ENCODE data around the gene VSIG8.

Gene VSIG8

DNA sequence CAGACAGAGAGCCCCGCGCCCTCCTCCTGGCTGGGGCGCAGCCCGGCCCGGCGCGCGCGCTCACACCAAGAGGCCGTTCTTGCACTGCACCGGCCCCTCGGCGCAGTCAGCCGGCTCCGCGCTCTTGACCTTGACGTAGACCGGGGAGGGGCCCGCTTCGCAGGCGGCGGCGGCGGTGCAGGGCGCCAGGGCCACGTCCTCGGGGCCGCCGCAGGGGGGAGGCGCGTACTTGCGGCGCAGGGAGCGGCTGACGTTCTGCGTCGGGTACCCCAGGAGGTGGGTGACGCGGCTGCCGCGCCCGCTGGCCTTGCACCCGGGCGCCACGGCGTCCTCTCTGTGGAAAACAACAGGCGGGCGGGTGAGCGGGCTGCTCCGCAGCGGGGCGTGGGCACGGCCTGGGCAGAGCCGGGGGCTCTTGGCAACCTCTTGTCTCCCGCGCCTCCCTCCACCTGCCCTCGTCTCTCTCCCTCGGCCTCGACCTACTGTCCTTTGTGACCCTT lies 7.7 kb downstream of the VSIG8 start:
- peak; percentile 91 for DNase-seq

DNA sequence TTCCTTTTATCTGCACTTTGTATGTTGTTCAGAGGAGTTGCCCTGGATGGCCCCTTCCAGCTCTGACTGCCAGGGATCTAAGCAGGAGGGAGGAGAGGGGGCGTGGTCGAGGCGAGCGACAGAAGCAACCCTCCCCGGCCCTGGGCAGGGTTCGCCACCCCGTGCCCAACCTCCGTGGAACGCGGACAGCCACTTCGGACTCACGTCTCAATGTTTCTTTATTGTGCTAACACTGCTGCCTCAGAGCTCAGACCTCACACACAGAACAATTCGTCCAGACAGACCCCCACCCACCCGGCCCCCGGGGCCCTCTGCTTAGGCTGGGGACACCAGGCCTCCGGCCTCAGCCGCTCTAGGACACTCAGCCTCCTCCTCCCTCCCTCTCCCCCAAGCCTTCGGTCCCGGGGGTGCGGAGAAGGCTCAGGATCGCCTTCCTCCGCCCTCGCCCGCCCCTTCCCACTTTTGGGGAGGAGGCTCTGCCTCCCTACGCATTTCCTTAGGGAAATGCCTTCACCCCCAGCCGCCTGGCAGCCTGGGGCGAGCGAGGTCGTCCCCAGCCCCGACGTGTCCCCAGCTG lies 8.3 kb downstream of the VSIG8 start:
- DNase-seq: peak; percentile 77

DNA sequence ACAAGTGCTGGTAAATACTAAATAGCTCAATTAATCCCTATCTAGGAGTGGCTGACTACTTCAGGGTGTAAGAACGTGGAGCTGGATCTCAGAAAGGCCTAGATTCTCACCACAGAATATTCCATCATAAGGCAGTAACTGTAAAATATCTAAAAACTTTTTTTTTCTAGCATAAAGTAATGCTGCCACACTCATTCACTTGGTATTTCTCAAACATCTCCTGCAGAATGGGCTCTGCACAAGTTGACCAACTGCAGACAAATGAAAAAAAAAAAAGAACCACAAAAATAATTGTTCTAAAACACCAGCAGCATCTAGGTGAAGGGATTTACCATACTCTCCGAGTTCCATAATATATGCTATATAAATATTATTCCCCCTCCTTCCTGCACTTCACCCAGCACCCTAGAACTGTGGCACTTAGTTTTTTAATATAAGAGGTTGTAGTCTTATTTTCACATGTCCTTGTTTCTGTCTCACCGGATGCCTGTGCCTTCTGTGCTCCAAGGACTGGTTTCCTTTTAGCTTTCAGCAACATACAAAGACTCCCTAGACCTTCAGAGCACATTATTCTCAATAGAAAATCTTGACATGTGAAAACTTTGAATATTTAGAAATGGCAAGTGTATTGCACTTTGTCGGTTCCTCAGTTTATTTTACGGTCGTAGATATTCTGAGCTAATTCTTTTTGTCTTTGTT lies 8.9 kb downstream of the VSIG8 start:
- no peak for DNase-seq

DNA sequence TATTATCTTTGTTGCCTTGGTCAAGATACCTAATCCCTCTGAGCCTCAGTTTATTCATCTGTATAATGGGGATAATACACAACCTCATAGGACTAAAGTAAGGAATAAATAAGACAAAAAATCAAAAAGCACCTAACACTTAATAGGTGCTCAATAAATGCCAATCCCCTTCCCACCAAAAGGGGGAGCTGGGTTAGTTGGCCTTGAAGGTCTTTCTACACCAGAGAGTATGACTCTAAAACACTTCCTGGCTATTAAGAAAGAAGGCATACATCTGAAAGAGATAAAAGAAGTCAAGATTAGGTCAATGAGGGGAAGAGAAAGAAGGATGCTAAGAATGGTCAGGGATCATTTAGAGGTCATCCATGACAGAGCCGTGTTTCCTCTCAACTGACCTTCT lies 11.1 kb downstream of the VSIG8 start:
- no peak for DNase-seq

DNA sequence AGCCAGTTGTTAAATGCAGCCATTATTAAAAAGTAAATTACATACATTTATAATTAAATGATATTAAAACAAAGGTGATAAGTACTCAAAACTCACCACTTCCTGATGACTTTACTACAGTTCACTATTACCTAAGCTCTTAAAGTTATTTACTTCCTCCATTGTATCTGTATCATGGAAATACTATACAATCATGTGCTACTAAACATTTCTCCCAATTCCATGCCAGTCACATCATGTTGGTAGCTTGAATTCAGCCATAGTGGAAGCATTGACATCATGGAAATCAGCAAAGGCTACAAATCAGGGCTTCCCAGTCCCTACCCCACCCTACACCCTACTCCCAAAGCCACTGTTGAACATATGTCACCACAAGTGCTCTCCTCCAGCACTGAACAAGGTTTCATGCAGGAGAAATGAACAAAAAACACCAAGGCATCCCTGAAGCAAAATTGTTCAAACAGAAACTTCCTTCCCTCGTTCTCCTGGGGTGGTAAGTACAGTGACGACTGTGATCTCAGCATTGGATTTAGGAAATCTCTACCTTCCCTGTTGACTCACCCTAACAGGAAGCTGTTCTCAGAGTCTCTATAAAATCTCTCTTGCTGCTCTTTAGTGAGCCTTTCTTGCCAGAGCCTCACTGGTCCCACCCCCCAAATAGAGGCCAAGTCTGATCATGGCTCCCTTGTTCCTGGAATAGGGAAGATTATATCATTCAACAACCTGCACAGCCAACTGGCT lies 12.7 kb downstream of the VSIG8 start:
- peak; percentile 5 for DNase-seq

DNA sequence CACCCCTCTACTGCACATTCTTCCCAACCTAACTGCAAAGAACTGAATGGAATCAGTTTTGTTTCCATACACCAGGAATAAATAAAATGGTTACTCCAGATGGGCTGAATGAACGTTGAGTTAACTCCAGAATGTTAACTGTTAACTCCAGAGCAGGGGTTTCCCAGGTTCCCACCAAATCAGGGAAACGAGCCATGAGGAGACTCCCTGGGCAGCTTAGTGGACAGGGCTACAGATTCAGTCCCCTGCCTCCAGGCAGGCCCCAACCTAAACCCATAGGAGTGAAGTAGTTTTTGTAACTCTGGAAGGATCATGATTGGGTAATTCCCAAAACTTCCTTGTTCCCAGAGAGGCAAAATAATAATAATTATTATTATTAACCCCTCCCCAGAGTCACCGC lies 14.1 kb downstream of the VSIG8 start:
- DNase-seq: no peak

DNA sequence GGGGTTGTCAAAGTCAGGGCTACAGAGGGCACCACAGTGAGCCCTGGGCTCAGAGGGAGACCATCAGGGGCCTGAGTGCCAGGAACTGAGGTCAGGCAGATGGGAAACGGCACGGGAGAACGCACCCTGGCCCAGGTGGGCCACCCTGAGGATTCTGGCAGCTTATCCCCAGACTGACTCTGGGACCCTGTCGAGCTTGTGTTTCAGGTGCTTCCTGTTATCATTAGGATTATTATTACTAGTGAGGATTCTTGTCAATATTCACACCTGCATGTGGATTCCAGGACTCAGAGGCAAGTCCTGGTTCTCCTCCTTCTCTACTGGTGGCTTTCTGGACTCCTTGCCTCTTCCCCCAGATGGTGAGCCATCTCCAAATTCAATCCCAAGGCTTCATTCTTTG lies 15.2 kb downstream of the VSIG8 start:
- DNase-seq: no peak

DNA sequence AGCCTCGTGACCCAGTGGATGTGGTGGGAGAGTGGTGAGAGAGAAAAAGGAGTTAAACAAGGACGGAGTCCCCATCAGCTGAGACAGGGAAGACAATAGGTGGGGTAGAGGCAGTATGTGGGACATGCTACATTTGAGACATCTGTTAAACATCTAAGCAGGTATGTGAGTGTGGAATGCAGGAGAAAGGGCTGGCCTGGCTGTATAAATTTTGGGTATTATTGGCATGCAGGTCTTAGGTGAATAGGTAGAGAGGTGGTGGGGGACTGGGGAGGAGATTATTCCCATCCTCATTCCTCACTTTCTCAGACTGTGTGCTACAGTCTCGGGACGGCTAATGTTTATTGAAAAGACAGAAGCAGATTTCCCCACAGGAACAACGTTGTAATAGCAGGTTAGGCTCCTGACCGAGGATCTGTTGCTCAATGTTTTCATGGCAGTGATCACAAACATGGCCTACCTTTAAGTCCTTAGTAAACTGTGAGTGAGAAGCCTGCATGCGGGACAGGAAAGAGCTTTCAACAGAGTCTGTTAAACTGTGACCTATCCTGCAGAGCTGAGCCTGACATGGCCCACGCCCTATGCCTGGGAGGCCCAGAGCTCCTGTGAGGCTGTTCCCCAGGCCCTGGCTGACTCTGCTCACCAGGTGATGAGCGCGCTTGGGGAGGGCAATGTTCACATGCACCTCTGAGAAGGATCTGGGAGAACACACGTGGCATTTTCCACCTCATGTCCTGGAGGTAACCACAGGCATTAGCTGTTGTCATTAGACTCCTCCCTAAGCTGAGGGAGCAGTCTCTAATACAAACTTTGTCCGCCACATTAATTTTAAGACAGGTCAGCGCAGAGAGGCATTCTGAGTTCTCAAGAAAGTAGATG lies 16.5 kb downstream of the VSIG8 start:
- DNase-seq: no peak

DNA sequence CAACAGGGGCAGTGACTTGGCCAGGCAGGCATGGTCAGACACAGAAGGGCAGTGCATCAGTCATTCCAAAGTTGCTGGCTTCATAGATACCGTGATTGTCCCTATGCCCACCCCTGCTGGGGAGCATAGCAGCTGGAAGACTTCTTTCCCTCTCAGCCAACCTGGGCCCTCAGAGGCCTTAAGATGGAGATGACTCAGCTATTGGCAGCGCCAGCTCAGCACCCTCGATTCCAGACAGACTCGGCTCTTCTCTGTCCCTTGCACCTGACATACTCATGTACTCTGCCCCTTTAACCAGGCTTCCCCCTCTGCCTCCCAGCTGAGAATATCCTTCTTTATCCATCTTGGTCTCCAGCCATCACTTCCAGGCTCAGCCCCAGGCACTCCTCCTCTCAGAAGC lies 19.0 kb downstream of the VSIG8 start:
- DNase-seq: no peak

DNA sequence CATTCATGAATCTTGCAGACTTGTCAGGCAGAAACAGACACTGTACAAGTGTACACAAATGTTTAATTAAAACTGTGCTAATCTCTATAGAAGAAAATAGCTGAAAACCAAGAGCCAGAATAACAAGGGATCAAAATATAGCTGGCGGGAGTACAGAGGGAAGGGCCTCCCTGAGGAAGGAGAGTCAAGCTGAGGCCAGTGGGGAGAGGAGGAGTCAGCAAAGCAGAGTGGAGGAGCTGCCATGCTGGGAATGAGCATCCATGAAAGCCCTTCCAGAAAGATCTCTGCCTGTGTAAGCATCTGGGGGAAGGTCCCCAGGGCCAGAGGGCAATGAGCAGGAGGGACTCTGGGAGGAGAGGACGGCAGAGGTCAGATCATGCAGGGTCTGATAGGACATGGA lies 20.7 kb downstream of the VSIG8 start:
- DNase-seq: peak; percentile 50

DNA sequence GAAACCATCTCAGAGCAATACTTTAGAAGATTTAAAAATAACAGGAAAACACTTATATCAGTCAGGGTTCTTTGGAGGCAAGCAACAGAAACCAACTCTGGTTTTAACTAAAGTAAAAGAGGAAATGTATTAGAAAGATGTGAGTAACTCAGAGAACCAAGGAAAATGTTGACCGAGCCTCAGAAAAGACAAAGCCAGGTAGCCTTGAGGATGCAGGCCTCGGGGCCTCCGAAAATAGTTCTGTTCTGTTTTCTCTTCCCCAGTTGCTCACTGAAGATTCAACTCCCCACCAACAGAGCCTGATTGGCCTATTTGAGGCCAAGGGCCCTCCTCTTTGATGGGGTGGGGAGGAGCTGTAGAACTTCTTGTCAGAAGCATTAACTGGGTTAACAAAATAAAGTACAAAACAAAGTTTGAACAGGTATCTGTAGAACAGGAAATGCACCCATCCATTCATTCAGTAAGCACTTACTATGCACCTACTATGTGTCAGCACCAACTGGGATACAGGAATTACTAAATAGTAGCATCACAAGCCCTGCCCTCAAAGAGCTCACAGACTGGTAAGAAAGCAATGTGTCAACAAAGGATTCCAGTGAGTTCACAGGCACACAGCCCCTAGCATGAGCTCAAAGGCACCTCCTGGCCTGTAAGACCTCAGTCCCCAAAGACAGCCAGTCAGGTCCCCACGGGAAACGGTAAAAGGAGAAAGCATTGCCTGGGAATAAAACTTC lies 23.2 kb downstream of the VSIG8 start:
- peak; percentile 7 for DNase-seq

DNA sequence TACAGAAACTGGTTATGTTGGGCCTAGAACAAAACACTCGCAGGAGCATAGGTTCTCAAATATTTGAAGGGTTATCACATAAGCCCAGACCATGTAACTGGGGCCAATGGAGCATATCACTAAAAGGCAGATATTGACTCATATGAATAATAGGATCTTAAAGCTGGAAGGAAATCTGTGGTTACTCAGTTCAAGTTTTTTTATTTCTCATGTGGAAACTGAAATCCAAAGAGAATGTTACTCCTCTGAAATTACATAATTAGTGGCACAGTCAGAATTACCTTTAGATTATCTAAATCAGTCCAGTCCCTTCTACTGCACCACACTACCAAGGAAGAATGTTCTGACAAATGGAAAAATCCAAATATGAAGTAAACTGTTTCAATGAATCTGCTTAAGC lies 23.7 kb downstream of the VSIG8 start:
- no peak for DNase-seq

DNA sequence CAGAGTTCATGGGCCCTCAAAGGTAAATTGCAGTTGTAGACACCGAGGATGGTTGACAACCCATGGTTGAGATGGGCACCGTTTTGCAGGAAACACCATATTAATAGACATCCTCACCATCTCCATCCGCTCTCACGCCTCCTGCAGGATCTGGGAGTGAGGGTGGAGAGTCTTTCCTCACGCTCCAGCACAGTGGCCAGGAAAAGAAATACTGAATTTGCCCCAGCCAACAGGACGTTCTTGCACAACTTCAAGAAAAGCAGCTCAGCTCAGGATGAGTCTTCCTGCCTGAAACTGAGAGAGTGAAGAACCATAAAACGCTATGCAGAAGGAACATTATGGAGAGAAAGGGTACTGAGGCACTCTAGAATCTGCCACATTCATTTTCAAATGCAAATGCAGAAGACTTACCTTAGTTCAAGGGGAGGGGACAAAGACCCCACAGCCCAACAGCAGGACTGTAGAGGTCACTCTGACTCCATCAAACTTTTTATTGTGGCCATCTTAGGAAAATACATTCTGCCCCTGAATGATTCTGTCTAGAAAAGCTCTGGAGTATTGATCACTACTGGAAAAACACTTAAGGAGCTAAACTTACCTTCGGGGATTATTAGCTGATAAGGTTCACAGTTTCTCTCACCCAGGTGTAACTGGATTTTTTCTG lies 26.5 kb downstream of the VSIG8 start:
- DNase-seq: no peak

DNA sequence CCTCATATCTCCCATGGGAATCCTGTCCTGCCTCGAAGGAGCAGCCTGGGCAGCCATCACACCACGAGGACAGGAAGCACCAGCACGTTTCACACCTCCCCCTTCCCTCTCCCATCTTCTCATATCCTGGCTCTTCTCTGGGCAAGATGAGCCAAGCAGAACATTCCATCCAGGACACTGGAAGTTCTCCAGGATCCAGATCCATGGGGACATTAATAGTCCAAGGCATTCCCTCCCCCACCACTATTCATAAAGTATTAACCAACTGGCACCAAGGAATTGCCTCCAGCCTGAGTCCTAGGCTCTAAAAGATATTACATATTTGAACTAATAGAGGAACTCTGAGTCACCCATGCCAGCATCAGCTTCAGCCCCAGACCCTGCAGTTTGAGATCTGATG lies 27.1 kb downstream of the VSIG8 start:
- DNase-seq: peak; percentile 7

DNA sequence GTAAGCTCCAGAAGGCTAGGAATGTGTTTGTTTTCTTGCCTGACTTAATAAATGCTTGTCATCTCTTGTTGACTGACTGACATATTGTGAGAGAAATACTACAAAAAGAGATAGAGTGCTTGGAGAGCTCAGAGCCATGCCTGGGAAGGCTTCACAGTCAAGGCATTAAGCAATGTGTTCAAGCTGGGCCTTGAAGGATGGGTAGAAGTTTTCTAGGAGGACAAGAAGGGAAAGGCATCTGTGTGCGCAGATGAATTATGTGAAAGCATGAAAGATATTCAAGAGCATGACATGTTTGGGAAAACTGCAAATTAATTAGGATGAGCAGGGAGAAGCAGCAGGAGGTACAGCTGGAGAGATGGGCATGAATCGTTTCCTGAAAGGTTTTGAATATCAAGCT lies 30.1 kb downstream of the VSIG8 start:
- no peak for DNase-seq

DNA sequence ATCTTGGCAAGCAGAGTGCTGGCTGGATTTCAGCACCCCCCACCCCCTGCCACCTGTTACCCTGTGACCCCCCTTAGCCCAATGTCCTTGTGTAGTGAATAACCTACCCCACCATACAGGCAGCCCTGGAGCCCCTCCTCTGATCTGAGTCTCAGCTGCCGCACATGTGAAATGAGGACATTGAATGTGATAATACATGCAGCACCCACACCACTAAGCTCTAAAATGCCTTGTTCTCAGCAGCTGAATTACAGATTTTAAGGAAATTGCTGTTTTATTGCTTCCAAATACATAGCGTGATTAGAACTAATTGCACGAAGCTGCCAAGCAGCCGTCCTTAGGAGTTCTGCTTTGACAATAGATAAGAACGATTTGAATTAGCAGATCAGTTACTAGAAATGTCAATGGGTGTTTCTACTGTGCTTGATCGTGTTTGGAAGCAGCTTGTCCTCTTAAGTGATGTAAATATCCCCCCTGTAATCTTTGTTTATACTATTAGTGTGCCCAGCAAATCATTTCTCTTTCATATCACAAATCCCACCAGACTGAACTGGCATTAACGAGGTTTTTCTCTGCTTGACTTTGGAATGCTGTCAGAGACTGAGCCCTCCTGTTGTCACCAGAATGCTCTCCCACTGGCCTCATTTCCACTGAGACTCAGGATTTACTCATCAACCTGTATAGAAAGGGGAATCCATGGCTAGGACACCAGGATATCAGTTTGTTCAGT lies 30.9 kb downstream of the VSIG8 start:
- no peak for DNase-seq

DNA sequence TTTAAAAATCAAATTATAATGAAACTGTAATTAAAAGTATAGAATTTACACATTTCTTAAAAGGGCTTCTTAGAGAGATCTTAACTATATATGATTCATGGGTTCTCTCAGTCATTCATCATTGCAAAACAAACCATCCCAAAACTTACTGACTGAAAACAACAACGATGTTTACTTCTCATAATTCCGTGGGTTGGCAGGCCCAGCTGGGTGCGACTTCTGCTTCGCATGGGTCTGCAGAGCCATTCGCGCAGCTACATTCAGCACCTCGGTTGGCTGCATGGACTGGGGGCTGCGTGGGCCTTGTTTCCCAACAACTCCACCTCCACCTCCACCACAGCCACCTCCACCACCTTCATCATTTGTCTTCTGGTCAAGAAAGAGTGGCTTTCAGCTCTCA lies 31.7 kb downstream of the VSIG8 start:
- DNase-seq: no peak

DNA sequence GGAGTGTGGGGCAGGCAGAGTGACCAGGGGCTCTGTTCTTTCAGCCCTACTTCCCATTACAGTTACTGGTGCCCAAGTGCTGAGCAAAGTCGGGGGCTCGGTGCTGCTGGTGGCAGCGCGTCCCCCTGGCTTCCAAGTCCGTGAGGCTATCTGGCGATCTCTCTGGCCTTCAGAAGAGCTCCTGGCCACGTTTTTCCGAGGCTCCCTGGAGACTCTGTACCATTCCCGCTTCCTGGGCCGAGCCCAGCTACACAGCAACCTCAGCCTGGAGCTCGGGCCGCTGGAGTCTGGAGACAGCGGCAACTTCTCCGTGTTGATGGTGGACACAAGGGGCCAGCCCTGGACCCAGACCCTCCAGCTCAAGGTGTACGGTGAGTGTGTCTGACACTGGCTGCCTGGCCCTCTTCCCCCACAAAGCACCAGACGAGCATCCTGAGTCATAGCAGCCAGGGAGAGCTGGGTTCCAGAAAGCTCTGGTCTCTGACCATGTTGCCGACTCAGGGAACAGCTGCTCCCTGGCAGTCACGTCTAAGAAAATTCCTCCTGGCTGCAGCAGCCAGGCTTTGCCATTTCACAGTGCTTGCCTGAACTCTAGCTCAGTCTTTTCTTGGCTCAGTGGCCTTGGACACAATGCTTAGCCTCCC lies 32.5 kb downstream of the VSIG8 start:
- peak; percentile 44 for DNase-seq

DNA sequence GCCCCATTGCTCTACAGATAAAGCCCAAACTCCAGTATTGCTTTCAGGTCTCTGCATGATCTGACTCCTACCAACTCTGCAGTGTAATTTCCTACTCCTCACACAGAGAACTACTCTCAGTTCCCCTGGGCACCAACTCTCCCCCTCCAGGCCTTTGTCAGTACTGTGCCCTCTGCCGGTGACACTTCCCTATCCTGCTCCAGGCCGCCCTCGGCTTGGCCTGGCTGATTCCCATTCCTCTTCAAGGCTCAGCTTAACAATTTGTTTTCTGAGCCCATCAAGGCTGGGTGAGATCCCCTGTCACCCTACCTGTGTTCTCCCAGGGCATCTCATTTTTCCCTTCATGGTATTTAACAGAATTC lies 33.2 kb downstream of the VSIG8 start:
- no peak for DNase-seq

DNA sequence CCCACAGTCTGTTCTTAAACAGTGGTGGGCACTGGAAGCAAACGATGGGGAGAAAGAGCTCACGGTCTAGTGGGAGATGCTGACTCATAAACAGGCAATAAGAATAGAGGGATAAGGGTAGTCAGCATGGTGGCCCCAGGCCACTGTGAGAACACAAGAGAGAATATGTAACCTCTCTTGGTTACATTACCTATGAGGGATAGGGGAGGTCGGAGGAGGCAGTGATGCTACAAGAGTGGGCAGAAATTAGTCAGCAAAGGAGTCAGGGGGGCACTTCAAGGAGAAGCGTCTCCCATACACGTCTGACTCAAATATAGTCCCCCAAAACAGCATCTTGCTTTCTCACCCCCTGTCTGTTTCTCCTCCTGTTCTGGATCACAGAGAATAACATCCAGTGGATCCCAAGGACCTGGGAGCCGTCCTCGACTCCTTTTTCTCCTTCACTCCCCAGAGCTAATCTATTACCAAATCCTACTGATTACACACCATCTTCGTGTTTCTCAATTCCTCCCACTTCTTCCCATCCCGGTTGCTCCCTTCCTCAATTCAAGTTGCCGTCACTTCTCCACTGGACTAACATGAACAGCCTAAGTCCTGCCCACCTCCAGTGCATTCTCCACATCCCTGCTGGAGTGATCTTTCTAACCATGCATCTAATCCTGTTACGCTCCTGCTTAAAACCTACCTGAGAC lies 33.7 kb downstream of the VSIG8 start:
- no peak for DNase-seq

Data from left hindlimb (tissue), 1 donor.